HG03039 (cell line): ENCODE results near the gene NUTF2.

Experiments used
- ATAC-seq: cut with Tn5 transposase; IDR thresholded peaks from one replicate; pipeline ENCODE4 v1.9.1; 2021; ENCODE audit warnings: mild to moderate bottlenecking, moderate library complexity; ENCODE audit not compliant: unreplicated experiment

The NUTF2 gene

DNA sequence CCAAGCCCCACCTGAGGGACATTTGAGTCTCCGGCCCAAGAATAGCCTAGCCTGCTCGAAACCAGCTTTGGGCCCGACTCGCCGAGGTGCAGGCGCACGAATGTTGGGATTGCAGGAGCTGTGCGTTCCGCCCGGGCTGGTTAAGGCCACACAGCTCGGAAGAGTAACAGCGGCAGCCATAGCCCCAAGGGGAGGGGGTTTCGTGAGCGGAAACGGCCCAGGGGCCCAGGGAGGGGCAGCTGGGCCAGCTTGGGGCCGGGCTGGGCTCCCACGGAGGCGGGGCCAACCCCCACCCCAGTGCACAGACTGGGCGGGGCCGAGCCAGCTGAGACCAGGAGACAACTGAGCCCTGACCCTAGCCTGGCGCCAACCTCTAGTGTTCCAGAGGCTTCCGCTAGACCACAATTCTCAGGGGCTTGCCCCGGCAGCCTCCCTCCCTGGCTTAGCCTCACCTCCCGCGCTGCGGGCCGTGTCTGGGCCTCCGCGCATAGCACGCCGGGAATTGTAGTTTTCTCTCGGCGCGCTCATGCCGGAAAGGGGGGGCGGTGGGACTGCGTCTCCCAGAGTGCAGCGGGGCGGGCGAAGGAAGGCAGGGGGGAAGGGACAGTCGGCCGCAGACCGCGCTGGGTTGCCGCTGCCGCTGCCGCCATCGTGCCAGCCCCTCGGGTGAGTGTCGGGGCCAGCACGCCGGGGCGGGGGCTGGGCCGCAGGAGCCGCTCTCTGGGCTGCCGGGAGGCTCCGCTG lies at the start of gene NUTF2:
NUTF2 (plus strand) TSS at position 614 of the 744 bp plus-strand sequence. CDS start 18,198 bp downstream, outside the sequence.
- peak; percentile 52 for ATAC-seq

DNA sequence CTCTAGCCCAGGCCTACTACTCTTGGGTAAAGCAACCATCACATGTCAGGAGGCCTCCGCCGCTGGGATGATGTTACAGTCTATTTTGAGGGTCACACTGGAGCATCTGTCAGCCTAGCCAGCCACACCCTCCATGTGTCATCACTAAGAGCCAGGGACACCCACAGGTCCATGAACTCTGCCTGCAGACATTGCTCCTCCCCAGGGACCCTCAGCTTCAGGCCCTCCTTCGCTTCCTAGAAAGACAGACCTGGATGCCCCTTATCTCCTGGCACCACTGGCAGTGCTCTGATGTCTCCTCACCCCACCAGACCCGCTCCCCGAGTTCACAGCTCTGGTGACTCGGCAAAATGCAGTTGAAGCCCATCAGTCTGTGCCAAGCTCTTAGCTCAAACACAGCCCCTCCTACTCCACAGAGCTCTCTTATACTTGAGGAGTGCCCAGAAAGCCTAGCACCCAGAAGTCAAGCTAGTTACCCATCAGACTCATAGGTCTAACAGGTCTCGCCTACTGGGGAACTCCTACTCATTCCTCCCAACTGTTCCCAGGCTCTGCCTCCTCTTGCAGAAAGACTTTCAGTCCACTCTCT lies 46.3 kb upstream of the NUTF2 start:
- no peak for ATAC-seq

DNA sequence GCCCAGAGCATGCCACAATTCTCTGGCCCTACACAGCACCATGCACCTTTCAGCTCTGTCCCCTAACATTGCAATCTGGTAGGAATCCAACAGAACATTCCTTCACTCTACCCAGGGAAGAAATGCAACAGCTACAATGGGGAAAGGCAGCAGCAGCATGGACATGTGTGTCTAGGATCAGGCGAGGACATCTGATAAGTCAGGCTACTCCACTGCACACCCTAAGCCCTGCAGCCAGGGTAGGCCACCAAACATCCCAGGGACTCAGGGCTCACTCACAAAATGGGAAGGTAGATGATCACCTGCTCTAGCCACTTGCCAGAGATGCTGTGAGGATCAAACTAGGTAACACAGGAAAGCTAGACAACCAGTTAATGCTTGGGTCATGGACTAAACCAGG lies 45.5 kb upstream of the NUTF2 start:
- ATAC-seq, result no peak

DNA sequence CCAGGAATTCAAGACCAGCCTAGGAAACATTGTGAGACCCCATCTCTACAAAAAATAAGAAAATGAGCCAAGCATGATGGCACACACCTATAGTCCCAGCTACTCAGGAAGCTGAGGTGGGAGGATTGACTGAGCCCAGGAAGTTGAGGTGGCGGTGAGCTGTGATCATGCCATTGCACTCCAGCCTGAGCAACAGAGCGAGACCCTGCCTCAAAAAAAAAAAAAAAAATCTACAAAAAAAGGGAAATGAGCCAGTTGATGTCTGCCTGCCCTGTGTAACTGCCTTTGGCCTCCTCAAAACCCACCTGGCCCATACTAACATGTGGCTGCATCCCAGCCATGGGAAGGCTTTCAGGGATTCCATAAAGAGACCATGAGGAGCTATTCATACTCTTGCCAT lies 44.9 kb upstream of the NUTF2 start:
- ATAC-seq, result no peak

DNA sequence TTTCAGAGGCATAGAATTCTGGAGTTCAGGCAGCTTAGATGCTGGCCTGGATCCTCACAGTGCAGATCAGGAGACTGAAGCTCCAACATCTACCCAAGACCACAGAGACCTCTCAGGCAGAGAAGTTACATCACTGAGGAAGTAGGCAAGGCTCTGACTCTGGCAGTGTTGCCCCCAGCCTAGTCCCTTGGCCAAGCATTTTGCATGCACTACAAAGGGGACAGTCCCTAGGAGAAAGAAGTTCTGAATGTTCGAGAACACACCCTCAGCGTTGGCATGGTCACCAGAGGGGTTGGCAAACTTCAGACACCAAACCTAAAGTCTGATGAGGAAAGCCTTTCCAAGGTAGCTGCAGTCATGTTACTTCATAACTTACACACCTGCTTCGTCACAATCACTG lies 42.8 kb upstream of the NUTF2 start:
- ATAC-seq, result no peak

DNA sequence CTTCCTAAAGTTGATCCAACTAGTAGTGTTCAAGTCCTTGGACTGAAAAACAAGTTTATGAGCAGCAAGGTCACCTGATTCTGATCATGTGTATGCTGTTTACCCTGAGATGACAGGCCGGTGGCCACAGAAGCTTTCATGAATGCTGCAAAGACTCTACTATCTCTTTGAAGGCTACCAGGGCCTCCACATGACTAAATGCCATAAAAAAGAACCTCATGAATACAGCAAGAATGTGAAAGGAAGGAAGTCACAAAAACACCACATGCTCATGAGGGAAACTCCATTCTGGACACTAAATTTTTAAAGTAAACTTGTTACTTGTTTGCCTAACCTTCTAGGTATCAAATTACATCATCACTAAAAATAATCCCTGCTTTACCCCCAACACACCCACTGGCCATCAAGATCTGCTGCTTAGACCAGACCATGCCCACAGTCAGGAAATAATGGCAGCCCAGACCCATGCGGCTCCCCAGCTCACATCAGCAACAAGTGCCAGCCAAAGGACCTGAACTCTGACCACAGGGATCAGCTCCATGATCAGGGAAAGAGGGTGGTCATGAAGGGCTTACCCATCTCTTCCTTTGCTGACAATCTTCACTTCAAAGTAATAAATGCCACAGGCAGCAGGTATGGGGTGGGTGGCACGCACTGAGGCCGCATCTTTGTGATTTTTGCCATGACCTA lies 41.7 kb upstream of the NUTF2 start:
- ATAC-seq, result no peak

DNA sequence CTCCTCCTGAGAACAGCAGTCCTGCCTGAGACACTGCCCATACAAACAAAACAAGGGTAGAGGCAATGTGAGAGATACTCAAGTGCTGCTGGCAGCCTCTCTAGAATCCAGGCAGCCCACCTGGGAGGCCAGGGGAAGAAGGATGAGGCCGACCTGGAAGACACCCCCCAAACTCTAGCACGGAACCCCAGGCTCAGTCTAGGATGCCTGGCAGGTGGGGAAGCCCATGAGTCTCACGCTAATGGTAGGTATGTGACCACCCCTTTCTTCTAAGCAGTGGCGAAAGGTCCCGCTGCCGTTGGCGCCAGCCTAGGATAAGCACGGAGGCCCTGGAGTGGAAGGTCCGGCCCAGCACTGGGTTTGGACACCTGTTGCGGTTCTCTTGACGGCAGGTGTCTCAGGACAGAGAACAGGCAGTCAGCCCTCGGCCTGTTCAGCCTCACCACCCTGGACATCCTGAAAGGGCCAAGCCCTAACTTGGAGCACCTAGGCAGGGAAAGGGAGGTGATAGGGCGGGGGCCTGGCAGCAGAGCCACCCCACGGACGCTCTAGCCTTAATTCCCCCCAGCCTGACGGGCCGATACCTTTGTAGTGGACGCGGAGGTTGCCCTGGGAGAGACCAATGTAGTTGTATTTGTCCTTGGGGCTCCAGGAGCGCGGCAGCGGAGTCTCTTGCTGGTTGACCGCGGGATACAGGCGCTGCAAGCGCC lies 40.9 kb upstream of the NUTF2 start:
- ATAC-seq, result peak; percentile 1

DNA sequence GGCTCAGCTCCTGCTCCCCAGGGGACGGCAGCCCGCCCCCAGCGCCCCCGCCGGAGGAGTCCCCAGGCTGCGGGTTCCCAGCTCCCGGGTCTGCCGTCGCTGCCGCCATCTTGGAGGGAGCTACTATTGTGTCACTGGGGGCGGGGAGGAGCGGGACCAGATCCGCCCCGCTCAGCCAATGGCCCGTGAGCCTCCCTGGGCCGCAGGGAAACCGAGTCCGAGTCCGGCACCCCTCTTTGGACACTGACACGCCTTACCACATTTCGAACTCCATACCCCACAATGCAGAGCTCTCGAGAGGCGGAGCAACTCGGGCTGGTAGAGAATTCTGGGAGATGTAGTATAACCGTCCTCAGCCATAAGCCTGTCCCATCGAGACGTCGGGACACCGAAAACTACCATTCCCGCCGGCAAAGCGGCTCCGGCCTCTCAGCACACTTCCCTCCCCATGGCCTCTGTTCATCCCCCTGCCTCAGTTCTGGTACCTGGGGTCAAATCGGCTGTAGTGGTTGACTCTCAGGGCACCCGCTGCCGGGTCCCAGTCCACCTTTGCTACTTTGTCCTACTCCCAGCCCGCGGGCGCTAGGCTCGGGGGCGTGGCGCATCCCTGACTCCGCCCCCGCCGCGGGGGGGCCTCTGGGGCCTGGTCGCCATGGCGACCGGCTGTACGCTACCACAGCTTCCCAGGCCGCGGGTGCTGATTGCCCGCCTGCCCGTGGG lies 40.1 kb upstream of the NUTF2 start, which contains the start of the genes RANBP10 and TSNAXIP1:
RANBP10 (minus strand) TSS at position 133 of the 720 bp plus-strand sequence; CDS start at position 109, 24 bp downstream.
TSNAXIP1 (plus strand) TSS at position 462 of the 720 bp plus-strand sequence. CDS start 261 bp downstream, outside the sequence.
- peak; percentile 88 for ATAC-seq

DNA sequence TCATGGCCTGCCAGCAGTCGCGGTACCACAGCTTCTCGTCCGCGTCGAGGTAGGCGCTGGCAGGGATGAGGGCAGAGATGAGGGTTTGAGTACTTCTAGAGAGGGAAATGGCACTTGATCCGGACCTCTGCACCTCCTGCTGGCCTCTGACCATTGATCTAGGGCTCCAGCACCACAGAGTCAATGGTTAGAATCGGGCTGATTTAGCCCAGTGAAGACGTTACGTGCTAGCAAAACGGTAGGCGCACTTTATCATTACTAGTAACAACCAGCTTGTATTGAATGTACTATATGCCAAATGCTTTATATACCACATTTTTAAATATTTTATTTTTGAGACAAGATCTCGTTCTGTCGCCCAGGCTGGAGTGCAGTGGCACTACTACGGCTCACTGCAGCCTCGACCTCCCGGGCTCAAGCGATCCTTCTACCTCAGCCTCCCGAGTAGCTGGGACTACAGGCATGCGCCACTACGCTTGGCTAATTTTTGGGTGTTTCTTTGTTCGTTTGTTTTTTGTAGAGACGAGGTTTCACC lies 39.5 kb upstream of the NUTF2 start:
- ATAC-seq, result no peak

DNA sequence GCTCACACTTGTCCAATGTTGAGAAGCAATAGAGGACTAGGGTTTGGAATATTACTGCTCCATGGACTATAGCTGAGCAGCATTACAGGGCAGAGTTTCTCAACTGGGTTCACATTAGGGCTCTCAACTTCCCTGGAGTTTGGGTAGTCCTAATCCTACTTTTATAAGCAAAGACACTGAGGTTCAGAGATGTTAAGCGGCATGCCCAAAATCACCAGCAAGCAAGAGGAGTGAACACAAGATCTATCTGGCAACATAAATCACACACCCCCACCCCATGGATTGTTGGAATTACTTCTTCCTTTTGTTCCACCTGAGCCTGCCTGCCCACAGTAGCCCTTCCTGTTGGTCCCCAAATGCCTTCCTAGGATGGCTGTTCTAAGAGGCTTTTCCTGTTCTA lies 34.8 kb upstream of the NUTF2 start:
- no peak for ATAC-seq

DNA sequence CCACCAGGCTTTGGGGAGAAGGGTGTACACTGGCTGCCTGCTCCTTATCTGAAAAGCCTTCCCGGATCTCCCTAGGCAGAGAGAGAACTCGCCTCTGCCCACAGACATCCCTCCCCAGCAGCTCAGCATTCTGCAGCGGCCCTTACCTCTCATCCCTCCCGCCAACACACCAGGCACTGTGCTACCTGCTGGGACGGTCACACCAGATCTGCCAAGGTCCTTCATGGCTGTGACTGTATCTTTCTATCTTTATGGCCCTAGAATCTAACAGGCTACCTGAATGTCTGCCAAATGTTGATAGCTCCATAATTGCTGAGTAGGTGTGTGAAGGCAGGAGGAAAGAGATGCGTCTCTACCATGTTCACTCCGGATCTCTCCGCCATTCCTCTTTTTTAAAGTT lies 32.2 kb upstream of the NUTF2 start:
- no peak for ATAC-seq

DNA sequence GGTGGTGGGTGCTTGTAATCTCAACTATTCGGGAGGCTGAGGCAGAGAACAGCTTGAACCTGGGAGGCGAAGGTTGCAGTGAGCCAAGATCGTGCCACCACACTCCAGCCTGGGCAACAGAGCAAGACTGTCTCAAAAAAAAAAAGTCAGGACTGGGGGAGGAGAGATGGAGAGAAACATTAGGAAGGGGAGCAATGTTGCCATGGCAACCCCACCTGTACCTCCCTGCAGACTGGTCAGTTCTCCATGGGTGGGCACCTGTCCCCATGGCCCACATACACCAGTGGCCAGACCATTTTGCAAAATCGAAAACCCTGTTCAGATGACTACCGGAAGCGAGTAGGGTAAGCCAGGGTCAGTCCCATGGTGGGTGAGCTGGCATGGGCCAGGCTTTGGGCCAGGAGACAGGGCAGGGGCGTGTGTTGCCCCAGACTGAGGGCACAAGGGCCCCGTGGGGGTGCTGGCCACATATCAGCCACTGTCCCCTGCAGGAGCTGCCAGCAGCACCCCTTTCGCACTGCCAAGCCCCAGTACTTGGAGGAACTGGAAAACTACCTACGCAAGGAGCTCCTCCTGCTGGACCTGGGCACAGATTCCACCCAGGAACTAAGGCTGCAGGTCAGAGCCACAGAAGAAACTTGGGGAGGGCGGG lies 26.0 kb upstream of the NUTF2 start:
- no peak for ATAC-seq

DNA sequence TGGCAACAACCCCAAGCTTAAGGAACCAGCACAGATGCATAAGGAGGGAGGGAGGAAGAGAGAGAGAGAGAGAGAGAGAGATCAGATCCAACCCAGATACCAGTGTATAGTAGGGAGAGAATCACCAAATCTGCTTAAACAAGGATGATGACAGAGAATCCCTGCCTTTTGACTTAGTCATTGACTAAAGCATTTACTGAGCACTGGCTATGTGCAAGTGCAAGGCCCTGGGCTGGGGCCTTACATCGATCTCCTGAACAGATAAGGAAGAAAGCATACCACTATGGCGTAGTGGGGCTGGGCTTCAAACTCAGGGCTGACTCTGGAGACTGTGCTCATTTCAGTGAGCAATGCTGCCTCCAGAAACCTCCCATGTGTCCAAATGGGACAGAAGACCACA lies 24.2 kb upstream of the NUTF2 start:
- ATAC-seq, result no peak

DNA sequence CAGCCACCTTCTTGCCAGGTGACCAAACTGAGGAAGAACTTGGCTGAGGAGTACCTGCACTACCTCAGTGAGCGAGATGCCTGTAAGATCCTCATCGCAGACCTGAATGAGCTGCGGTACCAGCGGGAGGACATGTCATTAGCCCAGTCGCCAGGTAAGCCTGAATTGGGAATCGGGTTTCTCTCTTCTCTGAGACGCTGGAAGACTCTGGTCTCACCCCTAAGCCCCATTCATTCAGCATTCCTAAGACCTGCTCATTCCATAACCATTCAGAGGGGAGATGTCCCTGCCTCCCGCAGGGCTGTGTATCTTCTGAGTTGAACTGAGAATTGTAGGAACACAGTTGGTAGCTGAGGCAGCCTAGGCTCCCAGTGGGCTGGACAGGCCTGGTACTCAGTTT lies 21.6 kb upstream of the NUTF2 start:
- no peak for ATAC-seq

DNA sequence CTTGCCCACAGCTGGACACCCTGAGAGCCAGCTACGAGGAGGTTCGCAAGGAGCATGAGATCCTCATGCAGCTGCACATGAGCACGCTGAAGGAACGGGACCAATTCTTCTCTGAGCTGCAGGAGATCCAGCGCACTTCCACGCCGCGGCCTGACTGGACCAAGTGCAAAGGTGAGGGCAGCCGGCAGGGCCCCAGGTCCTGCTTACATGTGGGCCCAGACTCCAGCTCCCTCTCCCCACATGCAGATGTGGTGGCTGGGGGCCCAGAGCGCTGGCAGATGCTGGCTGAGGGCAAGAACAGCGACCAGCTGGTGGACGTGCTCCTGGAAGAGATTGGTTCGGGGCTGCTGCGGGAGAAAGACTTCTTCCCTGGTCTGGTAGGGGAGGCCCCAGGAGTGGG lies 20.8 kb upstream of the NUTF2 start:
- ATAC-seq, result no peak

DNA sequence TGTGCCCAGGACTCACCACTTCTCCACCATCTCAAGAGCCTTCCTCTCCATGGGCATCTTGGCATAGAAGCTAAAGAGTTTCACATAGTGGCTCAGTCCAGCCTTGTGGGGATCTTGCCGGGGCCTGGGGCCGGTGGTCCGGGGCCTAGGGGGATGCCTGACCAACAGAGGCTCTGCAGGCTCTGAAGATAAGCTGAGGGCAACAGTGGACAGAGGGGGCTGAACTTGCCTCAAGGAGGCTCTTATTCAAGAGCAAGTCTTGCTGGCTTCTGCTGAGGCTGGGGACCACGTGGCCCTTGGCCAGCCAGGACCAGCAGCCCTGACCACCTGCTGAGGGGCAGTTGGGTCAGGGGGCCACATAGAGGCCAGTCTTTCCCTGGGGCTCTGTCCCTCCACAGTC lies 18.1 kb upstream of the NUTF2 start:
- no peak for ATAC-seq

DNA sequence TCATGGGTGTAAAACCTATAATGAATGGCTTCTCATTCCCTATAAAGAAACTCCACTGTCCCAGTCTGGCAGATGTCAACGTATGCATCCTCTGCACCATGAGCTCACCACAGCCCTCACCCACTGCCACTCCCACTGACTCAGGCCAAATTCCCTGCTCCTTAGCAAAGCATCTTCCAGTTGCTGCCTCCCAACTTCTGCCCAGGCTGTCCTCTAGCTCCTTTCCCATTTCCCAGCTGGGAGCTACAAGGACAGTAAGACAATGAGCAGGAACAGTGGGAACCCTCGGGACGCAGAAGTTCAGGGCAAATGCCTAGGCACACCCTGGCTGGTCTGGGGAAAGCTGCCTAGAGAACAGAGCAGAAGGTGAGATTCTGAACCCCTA lies 13.7 kb upstream of the NUTF2 start:
- no peak for ATAC-seq

DNA sequence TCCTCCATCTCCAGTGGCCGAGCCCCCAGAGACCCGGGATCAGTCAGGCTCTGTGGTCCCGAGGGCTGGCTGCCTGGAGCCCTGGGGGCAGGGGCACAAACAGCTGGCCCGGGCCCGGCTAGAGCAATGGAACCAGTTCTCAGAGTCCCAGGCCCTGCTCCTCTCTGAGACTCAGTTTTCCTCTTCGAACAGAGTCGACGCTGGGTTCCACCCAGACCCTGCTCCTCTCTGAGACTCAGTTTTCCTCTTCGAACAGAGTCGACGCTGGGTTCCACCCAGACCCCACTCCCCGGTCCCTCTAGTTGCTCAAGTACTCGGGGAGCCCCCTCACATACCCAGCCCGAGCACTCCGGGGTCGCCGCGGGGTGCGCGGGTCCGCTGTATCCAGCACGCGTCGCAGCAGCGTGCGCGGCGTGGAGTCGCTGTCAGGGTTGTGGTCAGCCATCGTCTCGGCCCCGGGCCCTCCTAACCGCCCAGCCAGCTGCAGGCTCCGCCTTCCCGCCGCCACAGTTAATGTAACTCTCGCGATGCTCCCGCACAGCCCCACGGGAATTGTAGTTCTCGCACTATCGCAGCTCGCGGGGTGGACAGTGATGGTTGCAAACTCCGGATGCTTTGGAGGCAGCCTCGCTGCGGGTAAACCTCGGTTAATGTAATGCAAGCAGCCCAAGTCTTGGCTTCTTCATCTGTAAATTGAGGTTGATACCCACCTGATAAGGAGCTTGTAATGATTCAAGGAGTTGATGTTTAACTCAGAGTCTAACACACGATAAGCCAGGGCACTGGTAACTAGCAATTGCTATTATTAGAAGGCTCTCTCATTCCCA lies 13.1 kb upstream of the NUTF2 start:
- ATAC-seq, result peak; percentile 90

DNA sequence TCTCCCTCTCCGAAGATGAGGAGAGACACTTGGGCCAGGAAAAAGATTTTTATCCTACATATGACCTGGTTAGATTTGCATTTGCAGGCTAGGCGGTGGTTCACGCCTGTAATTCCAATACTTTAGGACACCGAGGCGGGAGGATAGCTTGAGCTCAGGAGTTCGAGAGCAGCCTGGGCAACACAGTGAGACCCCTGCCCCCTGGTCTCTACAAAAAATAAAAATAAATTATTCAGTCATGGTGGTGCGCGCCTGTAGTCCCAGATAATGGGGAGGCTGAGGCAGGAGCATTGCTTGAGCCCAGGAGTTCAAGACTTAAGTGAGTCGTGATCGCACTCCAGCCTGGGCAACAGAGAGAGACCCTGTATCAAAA lies 12.5 kb upstream of the NUTF2 start:
- ATAC-seq, result no peak
